Keratinocyte (primary cell): ENCODE results near the gene MYNN.

Source experiments
- EZH2 ChIP-seq: IDR thresholded peaks from one replicate; pipeline ENCODE4 v1.6.1; 2012; ENCODE audit warnings: inconsistent platforms, mild to moderate bottlenecking, low read length, moderate library complexity
- TF ChIP-seq, protein P1 (sequence below), 3 experiments: IDR thresholded peaks in 1 of 3; conservative IDR thresholded peaks in 1 of 3; optimal IDR thresholded peaks in 1 of 3; 2 replicates in 2 of 3; 3 replicates in 1 of 3; pipeline versions ENCODE3 to v1.5.1; 2011; ENCODE audit warnings: low read length in 3 of 3, mild to moderate bottlenecking in 3 of 3, moderate library complexity in 2 of 3, control low read depth in 1 of 3, inconsistent platforms in 1 of 3; ENCODE audit not compliant: insufficient read depth in 2 of 3; ENCODE audit errors: extremely low read depth in 1 of 3

GRCh38 chr3:169780742-169781141 lies 7.5 kb downstream of the MYNN start:
- TF ChIP-seq, protein P1, sequence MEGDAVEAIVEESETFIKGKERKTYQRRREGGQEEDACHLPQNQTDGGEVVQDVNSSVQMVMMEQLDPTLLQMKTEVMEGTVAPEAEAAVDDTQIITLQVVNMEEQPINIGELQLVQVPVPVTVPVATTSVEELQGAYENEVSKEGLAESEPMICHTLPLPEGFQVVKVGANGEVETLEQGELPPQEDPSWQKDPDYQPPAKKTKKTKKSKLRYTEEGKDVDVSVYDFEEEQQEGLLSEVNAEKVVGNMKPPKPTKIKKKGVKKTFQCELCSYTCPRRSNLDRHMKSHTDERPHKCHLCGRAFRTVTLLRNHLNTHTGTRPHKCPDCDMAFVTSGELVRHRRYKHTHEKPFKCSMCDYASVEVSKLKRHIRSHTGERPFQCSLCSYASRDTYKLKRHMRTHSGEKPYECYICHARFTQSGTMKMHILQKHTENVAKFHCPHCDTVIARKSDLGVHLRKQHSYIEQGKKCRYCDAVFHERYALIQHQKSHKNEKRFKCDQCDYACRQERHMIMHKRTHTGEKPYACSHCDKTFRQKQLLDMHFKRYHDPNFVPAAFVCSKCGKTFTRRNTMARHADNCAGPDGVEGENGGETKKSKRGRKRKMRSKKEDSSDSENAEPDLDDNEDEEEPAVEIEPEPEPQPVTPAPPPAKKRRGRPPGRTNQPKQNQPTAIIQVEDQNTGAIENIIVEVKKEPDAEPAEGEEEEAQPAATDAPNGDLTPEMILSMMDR (optimal IDR thresholded peaks at IDR 0.05 in 1 of 3, IDR thresholded peaks at IDR 0.05 in 1 of 3, conservative IDR thresholded peaks at IDR 0.05 in 1 of 3; ENCODE audit: extremely low read depth in 1 of 3, insufficient read depth in 2 of 3, low read length in 3 of 3): no peak
- TF ChIP-seq EZH2: no peak
